Stromal cell of bone marrow (primary cell): ENCODE results near the gene GHITM.
"Not testable (repeated sequence)": the region's sequence is repeated elsewhere in the genome, so short reads cannot be mapped to it uniquely, and the experiment has no call there.

Experiments
- DNase-seq: peaks from one replicate; pipeline ENCODE4 v3.0.0-alpha.2; 2012; ENCODE audit warnings: low read depth

GHITM gene

DNA sequence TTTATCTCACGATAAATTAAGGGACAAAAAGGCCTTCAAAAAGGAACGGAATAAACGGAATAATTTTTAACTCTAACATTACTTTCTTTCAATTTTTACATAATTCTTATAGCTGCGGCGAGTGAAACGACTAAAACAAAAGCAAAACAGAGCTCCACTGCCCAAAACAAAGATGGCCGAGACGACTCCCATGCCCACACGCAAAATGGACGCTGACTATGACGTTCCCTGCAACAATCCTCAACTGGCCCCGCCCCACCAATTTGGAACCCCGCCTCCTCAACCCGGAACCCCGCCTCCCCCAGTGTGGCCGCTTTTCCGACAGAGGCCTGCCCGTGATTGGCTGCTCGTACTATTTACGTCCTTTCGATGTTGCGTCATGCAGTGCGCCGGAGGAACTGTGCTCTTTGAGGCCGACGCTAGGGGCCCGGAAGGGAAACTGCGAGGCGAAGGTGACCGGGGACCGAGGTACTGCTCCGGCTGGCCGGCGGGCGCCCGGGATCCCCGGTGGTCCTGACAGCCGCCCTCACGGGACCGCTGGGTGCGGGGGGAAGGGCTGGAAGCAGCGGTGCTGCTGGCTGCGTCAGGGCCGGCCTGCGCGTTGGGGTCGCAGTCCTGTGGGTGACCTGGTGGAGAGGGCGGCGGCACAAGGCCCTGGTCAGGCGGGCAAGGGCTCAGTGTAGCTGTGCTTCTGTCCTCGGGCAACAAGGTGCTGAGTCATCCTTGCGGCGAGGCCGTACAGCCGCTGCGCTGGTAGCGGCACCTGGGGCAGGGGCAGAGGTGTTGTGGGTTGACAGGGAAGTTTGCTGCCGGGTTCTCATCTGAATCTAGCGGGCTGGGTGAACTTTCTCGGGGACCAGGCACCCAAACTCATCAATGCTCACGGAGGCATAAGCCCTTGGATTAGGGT is at the start of gene GHITM:
TSS of gene GHITM (plus strand) at position 384 of the 910 bp plus-strand sequence. CDS start 1,992 bp downstream, outside the sequence.
- peak; percentile 98 for DNase-seq

DNA sequence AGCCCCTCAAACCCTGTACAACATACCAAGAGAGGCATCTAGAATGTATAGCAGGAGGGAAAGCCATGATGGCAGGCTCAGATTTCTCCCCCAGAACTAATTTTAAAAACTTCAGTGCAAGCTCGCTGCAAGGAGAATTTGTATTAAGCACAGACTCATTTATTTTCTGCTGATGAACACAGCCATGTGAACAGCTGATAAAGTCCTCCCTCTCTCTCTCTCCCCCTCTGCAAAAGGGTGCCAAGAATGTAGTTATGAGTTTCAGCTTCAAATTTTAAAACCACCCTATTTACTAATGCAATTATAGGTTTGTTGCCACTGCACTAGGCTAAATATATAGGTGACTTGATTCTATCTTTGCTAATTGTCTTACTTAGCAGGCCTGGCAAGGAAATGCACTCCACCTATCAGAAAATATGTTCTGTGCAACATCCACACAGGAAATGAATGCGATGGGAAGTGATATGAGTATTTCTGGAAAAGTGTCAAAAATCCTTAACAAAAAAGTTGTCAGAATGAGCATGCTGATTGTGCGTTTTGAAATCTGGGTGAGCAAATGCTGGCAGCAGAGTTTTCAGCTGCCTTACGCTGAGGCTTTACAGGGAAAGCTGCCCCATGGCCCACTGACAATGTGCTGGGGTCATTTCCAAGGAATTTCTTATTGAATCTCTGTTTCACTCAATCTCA is 43.4 kb upstream of the GHITM start:
- no peak for DNase-seq

DNA sequence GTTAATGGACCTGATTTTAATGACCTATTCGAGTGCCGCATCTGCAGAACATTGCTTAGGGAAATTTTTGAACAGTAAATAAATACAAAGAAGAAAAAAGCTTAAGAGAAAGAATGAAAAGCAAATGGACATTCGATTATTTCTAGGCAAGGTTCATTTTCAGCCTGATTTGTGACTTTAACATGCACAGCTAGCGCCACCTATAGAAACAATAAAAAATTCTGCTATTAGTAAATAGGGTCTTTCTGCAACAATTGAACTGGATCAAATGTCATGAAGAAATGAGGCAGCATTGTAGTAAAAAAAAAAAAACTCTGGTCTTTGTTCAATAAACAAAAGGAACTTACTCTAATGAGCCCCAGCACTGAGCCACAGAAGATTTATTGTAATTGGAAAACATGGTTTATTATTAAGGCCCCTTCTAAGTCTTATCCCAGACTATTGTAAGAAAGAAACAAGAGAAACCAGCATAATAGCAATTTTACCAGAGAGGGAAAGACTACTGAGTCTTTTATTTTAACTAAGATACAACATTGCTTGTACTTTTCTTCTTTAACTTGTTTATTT is 41.4 kb upstream of the GHITM start:
- no peak for DNase-seq

DNA sequence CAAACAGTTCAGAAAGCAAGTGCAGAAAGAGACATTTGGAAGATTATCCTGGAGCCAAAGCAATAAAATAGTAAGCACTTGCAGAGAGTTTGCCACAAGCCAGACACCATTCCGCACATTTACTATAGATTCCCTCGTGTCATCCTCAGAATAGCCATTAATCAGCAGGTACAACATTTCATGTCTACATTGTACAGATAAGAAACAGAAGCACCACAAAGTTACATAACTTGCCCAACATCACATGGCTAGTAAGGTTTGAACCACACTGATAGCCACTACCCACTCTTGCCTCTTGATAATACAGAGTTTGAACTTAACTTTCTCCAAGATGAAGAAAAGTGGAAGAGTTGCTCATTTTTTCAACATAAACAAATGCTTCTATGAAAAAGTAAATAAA is 40.6 kb upstream of the GHITM start:
- no peak for DNase-seq

- DNase-seq = no peak
Measured at GRCh38 chr10:84101042-84101441, 38.3 kb upstream of the GHITM start.

DNA sequence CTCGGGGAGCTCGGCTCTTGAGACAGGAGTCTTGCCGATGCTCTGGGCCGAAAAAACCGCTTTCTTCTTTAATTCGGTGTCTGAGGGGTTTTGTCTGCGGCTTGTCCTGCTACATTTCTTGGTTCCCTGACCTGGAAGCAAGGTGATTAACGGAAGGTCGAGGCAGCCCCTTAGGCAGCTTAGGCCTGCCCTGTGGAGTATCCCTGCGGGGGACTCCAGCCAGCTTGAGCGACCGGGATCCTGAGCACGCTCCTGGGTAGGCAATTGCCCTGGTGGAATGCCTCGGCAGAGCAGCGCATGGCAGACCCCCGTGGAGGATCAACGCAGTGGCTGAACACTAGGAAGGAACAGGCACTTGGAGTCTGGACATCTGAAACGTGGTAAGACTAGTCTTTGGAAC is 30.5 kb upstream of the GHITM start:
- DNase-seq = no peak

DNA sequence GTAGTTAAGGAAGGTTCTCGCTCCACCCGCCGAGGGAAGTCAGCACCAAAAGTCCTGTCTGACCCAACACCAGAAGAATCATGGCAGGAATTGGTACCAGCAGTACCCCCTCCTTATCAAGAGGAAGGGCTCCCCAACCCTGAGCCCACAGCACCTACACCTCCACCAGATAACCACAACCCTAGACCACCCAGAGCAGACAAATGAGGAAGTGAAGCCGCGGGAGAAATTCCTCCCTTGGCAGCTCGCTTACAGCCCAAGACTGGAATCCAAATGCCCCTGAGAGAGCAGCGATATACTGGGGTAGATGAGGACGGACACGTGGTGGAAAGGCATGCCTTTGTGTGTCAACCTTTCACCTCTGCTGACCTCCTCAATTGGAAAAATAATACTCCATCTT is 29.5 kb upstream of the GHITM start:
- DNase-seq = not testable (repeated sequence)

DNA sequence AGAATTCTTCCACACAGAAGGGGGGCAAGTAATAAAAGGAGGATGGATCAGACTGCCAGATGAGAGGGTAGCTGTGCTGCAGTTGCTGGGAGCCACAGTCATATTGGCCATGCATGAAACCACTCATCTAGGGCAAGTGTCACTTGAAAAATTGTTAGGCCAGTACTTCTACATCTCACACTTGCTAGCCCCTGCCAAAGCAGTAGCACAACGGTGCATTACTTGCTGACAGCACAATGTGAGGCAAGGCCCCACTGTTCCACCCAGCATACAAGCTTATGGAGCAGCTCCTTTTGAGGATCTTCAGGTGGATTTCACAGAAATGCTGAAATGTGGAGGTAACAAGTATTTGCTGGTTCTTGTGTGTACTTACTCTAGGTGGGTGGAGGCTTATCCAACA is 25.8 kb upstream of the GHITM start:
- DNase-seq = not testable (repeated sequence)

DNA sequence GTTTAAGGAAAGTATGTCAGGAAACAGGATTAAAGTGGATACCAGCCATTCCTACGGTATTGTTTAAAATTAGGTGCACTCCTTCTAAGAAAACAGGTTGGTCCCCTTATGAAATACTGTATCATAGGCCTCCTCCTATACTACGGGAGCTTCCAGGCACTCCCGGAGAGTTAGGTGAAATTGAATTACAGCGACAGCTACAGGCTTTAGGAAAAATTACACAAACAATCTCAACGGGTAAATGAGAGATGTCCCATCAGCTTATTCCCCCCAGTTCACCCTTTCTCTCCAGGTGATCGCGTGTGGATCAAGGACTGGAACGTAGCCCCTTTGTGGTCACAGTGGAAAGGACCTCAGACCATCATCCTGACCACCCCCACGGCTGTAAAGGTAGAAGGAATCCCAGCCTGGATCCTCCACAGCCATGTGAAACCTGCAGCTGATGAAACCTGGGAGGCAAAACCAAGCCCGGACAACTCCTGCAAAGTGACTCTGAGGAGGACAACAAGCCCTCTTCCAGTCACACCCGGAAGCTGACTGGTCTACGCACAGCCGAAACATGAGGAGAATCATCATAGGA is 25.1 kb upstream of the GHITM start:
- no peak for DNase-seq

DNA sequence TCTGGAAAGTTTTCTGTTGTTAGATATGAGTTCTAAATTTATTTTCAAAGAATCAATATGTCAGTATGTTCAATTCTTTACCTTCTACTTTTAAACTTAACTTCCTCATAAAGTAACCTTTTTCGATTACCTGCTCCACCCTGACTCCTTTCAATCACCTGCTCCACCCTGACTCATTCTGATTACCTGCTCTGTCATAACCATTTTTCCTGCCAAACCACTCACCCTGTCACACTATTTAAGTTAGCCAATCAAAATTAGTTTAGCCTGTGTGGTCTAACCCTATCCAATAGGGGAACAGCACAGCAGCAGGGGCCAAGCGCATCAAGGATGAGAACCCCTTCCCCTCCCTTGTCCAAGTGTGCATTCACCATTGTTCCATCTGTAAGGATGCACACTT is 22.1 kb upstream of the GHITM start:
- DNase-seq = not testable (repeated sequence)

DNA sequence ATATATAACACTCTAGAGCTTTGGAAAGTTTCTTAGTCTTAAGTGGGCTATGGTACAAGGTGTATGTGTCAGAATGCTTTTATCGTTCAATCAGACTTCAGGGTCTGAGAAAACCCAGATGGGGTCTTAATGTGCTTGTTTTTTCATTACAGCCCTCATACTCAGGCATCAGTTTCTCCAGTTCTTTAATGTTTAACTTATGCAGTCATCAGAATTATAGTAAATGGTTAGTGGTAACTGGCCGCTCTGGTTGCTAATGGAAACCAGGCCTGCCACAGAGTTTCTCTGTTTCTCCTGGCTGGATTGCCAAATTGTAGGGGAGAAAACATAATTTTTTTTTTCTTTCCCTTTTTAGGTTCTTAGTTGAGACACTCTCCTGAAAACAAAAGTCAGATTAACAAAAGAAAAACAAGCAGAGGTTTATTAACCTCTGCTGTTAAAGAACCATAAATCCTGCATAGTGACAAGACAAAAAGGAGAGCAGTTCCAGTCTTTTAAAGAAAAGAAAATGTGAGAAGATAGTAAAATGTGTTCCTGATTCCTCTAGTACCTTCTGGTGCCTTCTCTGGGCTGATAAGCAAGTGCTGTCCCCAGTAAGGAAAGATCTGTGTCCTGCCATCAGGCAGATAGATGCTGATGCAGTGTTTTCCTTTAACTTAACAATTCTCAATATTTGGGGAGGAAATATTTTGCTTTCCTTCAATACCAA is 21.5 kb upstream of the GHITM start:
- DNase-seq = peak; percentile 26

DNA sequence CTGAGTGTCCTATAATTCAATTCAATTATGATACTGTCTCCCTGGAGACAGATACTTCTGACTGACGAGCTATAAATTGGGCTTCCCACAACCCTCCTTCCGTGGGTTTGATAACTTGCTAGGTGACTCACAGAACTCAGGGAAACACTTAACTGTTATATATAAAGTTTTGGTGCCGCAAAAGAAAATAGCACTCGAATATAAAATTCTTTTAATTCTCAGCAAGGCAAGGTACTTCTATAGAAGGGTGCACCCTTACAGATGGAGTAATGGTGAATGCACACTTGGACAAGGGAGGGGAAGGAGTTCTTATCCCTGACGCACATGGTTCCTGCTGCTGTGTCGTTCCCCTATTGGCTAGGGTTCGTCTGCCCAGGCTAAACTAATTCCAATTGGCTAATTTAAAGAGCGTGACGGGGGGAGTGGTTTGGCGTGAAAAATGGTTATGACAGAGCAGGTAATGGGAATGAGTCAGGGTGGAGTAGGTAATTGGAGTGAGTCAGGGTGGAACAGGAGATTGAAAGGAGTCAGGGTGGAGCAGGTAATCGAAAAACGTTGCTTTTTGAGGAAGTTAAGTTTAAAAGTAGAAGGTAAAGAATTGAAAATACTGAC is 20.8 kb upstream of the GHITM start:
- DNase-seq = no peak

- DNase-seq = no peak
Measured at GRCh38 chr10:84123362-84123761, 15.9 kb upstream of the GHITM start.

DNA sequence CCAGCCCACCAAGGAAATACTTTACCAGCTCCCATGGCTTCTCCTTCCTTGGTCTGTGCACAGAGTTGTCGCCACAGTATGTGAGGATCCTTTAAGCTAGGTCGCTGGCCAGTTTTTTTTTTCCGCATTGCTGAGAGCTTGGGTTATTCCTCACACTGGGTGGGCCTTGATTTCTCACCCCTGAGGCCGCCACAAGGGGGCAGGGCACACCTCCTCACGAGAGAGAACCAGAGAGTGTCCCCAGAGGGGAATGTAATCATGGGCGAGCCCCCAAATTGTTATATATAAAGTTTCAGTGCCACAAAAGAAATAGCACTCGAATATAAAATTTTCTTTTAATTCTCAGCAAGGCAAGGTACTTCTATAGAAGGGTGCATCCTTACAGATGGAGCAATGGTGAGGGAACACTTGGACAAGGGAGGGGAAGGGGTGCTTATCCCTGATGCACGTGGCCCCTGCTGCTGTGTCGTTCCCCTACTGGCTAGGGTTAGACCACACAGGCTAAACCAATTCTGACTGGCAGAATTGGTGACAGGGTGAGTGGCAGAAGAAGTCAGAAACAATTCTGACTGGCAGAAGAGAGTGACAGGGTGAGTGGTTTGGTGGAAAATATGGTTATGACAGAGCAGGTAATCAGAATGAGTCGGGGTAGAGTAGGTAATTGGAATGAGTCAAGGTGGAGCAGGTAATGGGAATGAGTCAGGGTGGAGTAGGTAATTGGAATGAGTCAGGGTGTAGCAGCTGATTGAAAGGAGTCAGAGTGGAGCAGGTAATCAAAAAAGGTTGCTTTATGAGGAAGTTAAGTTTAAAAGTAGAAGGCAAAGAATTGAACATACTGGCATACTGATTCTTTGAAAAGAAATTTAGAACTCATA is 13.2 kb upstream of the GHITM start:
- DNase-seq = not testable (repeated sequence)

GRCh38 chr10:84126785-84127167 is 12.5 kb upstream of the GHITM start:
- DNase-seq = no peak

- DNase-seq = no peak
Measured at GRCh38 chr10:84135836-84136235, 3.5 kb upstream of the GHITM start.

DNA sequence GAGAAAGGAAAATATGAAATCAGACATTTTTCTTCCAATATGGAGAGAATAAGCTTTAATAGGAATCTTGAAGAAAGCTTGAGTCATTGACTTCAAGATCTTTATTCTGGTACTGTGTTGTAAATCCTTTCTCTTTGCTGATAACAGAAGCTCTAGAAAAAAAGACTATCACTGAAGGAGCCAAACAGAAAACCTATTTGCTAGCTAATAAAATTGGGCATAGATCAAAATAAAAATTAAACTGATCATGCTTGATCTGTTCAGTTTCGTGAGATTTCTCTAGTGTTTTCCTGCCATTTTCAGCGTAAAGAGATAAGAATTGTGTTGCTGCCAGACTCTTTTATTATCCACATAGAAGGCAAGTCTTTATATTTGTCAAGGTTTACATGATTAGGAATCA is 1.5 kb upstream of the GHITM start:
- no peak for DNase-seq

- no peak for DNase-seq
Measured at GRCh38 chr10:84138478-84139125, 707 bp upstream of the GHITM start.

DNA sequence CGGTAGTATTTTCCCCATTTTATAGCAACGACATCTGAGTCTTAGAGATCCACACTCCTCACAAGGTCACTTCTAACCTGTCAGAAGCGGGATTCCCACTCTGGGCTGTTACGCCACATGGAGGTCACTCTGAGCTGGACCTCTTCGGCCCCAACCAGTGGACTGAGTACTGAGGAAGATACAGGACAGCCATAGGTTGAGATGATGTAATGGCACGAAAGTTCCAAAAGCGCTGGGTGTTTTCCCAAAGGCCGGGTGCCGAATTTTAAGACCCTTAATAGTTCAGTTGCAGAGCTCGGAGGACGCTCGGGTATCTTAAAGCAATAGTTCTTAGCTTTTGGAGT is 699 bp downstream of the GHITM start:
- peak; percentile 6 for DNase-seq

DNA sequence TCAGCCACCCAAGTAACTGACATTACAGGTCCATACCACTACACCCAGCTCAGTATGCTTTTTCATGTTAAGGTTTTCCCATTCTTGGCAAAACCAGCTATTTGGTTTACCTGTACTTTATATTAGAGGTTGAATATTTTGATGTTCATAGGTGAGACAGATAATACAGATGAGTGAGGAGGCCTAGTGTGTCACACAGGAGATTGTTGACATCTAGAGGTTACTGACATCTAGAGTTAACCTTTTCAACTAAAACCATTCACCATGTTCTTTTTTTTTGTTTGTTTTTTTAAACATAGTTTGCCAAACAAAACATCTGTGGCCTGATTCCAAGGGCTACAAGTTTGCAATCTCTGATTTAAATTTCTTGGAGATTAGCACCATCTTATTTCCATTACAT is 8.0 kb downstream of the GHITM start:
- no peak for DNase-seq
